ENCODE data around the gene SPESP1.
A peak's percentile ranks its signal among the peaks of the same experiment; 100 is the strongest.

Gene SPESP1

GRCh38 chr15:68990992-68991500 is 60.7 kb downstream of the SPESP1 start:
- no peak overlapping the region for H3K4me3 ChIP-seq (ENCODE audit: low read length)
- no peak for TF ChIP-seq CTCF (IDR thresholded peaks at IDR 0.05; ENCODE audit: insufficient read depth, low read depth, low read length, missing control alignments)
- no peak for DNase-seq (ENCODE audit: low read depth)

- peak; percentile 76 for DNase-seq (ENCODE audit: low read depth)
- no peak for TF ChIP-seq CTCF (IDR thresholded peaks at IDR 0.05; ENCODE audit: insufficient read depth, low read depth, low read length, missing control alignments)
- H3K4me3 ChIP-seq (ENCODE audit: low read length): no peak overlapping the region
Measured at GRCh38 chr15:68991723-68992122, 61.4 kb downstream of the SPESP1 start.

GRCh38 chr15:68992696-68993095 is 62.4 kb downstream of the SPESP1 start:
- H3K4me3 ChIP-seq (ENCODE audit: low read length): no peak overlapping the region
- no peak for TF ChIP-seq CTCF (IDR thresholded peaks at IDR 0.05; ENCODE audit: insufficient read depth, low read depth, low read length, missing control alignments)
- DNase-seq (ENCODE audit: low read depth): peak; percentile 19

- DNase-seq (ENCODE audit: low read depth): no peak
- TF ChIP-seq CTCF (IDR thresholded peaks at IDR 0.05; ENCODE audit: insufficient read depth, low read depth, low read length, missing control alignments): no peak
- no peak overlapping the region for H3K4me3 ChIP-seq (ENCODE audit: low read length)
Measured at GRCh38 chr15:68993276-68993675, 63.0 kb downstream of the SPESP1 start.

GRCh38 chr15:68994149-68994548 is 63.8 kb downstream of the SPESP1 start:
- peak; percentile 57 for DNase-seq (ENCODE audit: low read depth)
- no peak overlapping the region for H3K4me3 ChIP-seq (ENCODE audit: low read length)

GRCh38 chr15:68994981-68995761 is 64.8 kb downstream of the SPESP1 start:
- DNase-seq (ENCODE audit: low read depth): no peak
- TF ChIP-seq CTCF (IDR thresholded peaks at IDR 0.05; ENCODE audit: insufficient read depth, low read depth, low read length, missing control alignments): no peak

More at GRCh38 chr15:68994149-68994548, 63.8 kb downstream of the SPESP1 start:
- TF ChIP-seq CTCF (IDR thresholded peaks at IDR 0.05; ENCODE audit: insufficient read depth, low read depth, low read length, missing control alignments): no peak

More at GRCh38 chr15:68994981-68995761, 64.8 kb downstream of the SPESP1 start:
- no peak overlapping the region for H3K4me3 ChIP-seq (ENCODE audit: low read length)
